K562 (cell line): Measurements from ENCODE around the gene FBXO44. TPM values are rescaled to one million over a fixed set of nuclear protein-coding genes. Genes with fewer than 3 reads are reported as not detected.
A peak's percentile ranks its signal among the peaks of the same experiment; 100 is the strongest.

Experiments
- CBFB ChIP-seq: sonication (generic); formaldehyde crosslinking; IDR thresholded peaks from 2 replicates; pipeline ENCODE4 v1.4.0; 2020; ENCODE audit warnings: mild to moderate bottlenecking, missing genetic modification reagents
- COPS2 ChIP-seq: fragments of 450-650 bp; conservative IDR thresholded peaks from 2 replicates; pipeline ENCODE4 v1.6.1; 2016; ENCODE audit warnings: mild to moderate bottlenecking, moderate library complexity
- DPF2 ChIP-seq: fragments of 450-650 bp; IDR thresholded peaks from 2 replicates; pipeline ENCODE4 v1.6.1; 2016
- FOXJ2 ChIP-seq: fragments of 200-800 bp; sonication (Bioruptor generic); IDR thresholded peaks from 2 replicates; pipeline ENCODE4 v1.6.1; 2016; ENCODE audit warnings: missing genetic modification characterization, missing compliant biosample characterization
- GATAD2A ChIP-seq: fragments of 450-650 bp; IDR thresholded peaks from 2 replicates; pipeline ENCODE4 v1.6.1; 2017
- HIVEP1 ChIP-seq: fragments of 250-450 bp; sonication (Bioruptor Pico); IDR thresholded peaks from 2 replicates; pipeline ENCODE4 v1.4.0; 2020; ENCODE audit warnings: mild to moderate bottlenecking
- MAZ ChIP-seq, 2 experiments: fragments of 450-650 bp in 1 of 2; sonication (generic) in 1 of 2; formaldehyde crosslinking; IDR thresholded peaks in 1 of 2; conservative IDR thresholded peaks in 1 of 2; 2 replicates each; pipeline versions ENCODE4 v1.4.0 to v1.5.0; 2020; ENCODE audit warnings: mild to moderate bottlenecking in 1 of 2, missing genetic modification reagents in 1 of 2
- RB1 ChIP-seq: fragments of 450-650 bp; IDR thresholded peaks from 2 replicates; pipeline ENCODE4 v1.6.1; 2017; ENCODE audit warnings: low read depth, mild to moderate bottlenecking
- RCOR1 ChIP-seq, 2 experiments: IDR thresholded peaks; 2 replicates each; pipeline ENCODE4 v1.6.1; 2012; ENCODE audit warnings: low read depth in 2 of 2, low read length in 2 of 2, borderline replicate concordance in 1 of 2, improper control_type of control experiment in 1 of 2
- SMAD3 ChIP-seq: fragments of 450-650 bp; formaldehyde crosslinking; conservative IDR thresholded peaks from 2 replicates; pipeline ENCODE4 v1.4.0; 2020; ENCODE audit warnings: mild to moderate bottlenecking
- SMARCA4 ChIP-seq: fragments of 450-650 bp; IDR thresholded peaks from 2 replicates; pipeline ENCODE4 v1.6.1; 2016
- TAF9B ChIP-seq: fragments of 450-650 bp; IDR thresholded peaks from 2 replicates; pipeline ENCODE4 v1.6.1; 2018; ENCODE audit warnings: mild to moderate bottlenecking; ENCODE audit not compliant: partially characterized antibody
- TFAM ChIP-seq: fragments of 250-450 bp; sonication (Bioruptor Pico); conservative IDR thresholded peaks from 2 replicates; pipeline ENCODE4 v1.5.0; 2021; ENCODE audit warnings: mild to moderate bottlenecking, moderate library complexity
- ZNF121 ChIP-seq: sonication (generic); formaldehyde crosslinking; conservative IDR thresholded peaks from 2 replicates; pipeline ENCODE4 v1.8.0; 2022; ENCODE audit warnings: missing genetic modification reagents
- ZNF143 ChIP-seq: sonication (generic); formaldehyde crosslinking; IDR thresholded peaks from 2 replicates; pipeline ENCODE4 v1.9.0; 2022; ENCODE audit warnings: mild to moderate bottlenecking, missing genetic modification reagents
- ZNF212 ChIP-seq: fragments of 450-650 bp; formaldehyde crosslinking; IDR thresholded peaks from 2 replicates; pipeline ENCODE4 v1.4.0; 2020; ENCODE audit warnings: mild to moderate bottlenecking
- ZNF445 ChIP-seq: fragments of 250-450 bp; sonication (Bioruptor Pico); IDR thresholded peaks from 2 replicates; pipeline ENCODE4 v1.4.0; 2020; ENCODE audit warnings: low read depth, mild to moderate bottlenecking, moderate library complexity
- ZNF699 ChIP-seq: fragments of 250-450 bp; sonication (Bioruptor Pico); IDR thresholded peaks from 2 replicates; pipeline ENCODE4 v1.8.0; 2021; ENCODE audit warnings: mild to moderate bottlenecking, moderate library complexity; ENCODE audit not compliant: insufficient replicate concordance
- polyA plus RNA-seq, 8 experiments: library from polyadenylated mRNA; depleted of rRNA in 4 of 8; stranded (reverse) in 5 of 8; unstranded in 3 of 8; fragments of >200 nt; fragmentation: Nextera tagmentation in 2 of 8; fragmentation: Illumina TruSeq in 1 of 8; extraction: Ambion mirVana in 2 of 8; extraction: Trizol in 1 of 8; gene quantifications; 2 replicates each; pipeline versions ENCODE4 v1.2.1 to v1.2.3, GENCODE V29; 2011 to 2014; ENCODE audit warnings: inconsistent platforms in 1 of 8, missing spikeins in 1 of 8
- total RNA-seq, 7 experiments: library from RNA; depleted of rRNA in 6 of 7; stranded (reverse); fragments of >200 nt in 6 of 7; fragmentation: Illumina TruSeq in 2 of 7; extraction: Trizol in 2 of 7; gene quantifications; 2 replicates each; pipeline versions ENCODE4 v1.2.1 to v1.2.3, GENCODE V29; 2011 to 2021; ENCODE audit warnings: low replicate concordance in 1 of 7
- TF ChIP-seq, protein P1 (sequence below): fragments of 200-400 bp; formaldehyde crosslinking; IDR thresholded peaks from 2 replicates; pipeline ENCODE4 v1.6.1; 2017; ENCODE audit warnings: mild to moderate bottlenecking, low read depth, low read length, moderate library complexity
- TF ChIP-seq, protein P2 (sequence below): fragments of 250-450 bp; sonication (Bioruptor Pico); IDR thresholded peaks from 2 replicates; pipeline ENCODE4 v1.5.0; 2022; ENCODE audit warnings: mild to moderate bottlenecking
- TF ChIP-seq, protein P3 (sequence below): fragments of 250-450 bp; sonication (Bioruptor Pico); IDR thresholded peaks from 2 replicates; pipeline ENCODE4 v1.8.0; 2022; ENCODE audit warnings: moderate library complexity, mild to moderate bottlenecking, inconsistent platforms
- TF ChIP-seq, protein P4 (sequence below), 2 experiments: IDR thresholded peaks; 2 replicates each; pipeline ENCODE4 v1.6.1; 2011; ENCODE audit warnings: borderline replicate concordance in 1 of 2, control low read depth in 1 of 2, low read depth in 1 of 2, low read length in 1 of 2, mild to moderate bottlenecking in 1 of 2, mixed read lengths in 1 of 2, moderate library complexity in 1 of 2; ENCODE audit not compliant: insufficient read depth in 1 of 2, insufficient read length in 1 of 2, poor library complexity in 1 of 2, severe bottlenecking in 1 of 2; ENCODE audit errors: extremely low read depth in 1 of 2

Gene FBXO44
- total and polyA plus RNA-seq, 9 of the 15 experiments (the other 6 are each of a cell fraction or from before 2014, with no cell fraction given), result 0.69 to 20.9 (median 6.7) TPM

DNA sequence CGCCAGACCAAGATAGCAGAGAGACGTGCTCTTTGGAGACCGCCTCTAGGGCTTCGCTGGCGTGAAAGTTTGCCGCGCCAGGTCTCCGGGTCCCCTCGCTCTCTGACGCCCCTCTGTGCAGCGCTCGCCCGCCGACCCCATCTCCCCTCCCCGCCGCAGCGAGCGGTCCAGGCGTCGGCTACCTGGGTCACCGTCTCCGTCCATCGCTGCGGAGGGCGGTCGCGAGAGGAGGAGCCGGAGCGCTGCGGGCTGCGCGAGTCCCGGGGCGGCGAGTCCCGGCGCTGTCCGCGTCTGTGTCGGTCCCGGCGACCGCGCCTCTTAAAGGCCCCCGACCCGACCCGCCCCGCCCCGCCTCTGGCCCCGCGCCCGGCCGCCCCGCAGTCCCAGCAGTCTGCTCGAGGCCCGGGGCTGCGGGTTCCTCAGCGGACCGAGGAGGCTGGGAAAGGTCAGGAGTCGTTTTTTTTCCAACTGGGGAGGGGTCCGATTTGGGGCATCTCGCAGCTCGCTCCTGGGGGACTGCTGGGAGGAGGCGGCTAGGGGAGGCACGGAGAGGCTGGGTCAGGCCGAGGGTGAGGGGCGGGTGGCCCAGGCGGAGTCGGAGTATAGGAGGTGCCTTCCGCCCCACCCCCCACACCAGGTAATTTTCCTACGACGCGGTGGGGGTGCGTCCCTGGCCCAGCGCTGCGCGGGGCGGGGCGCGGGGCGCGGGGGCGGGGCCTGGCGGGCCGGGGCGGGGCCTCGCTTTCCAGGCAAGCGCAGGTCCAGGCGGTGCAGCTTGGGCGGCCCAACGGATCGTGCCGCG, at the start of gene FBXO44, which contains the start of gene FBXO2 (continued):
- TF ChIP-seq, protein P1, sequence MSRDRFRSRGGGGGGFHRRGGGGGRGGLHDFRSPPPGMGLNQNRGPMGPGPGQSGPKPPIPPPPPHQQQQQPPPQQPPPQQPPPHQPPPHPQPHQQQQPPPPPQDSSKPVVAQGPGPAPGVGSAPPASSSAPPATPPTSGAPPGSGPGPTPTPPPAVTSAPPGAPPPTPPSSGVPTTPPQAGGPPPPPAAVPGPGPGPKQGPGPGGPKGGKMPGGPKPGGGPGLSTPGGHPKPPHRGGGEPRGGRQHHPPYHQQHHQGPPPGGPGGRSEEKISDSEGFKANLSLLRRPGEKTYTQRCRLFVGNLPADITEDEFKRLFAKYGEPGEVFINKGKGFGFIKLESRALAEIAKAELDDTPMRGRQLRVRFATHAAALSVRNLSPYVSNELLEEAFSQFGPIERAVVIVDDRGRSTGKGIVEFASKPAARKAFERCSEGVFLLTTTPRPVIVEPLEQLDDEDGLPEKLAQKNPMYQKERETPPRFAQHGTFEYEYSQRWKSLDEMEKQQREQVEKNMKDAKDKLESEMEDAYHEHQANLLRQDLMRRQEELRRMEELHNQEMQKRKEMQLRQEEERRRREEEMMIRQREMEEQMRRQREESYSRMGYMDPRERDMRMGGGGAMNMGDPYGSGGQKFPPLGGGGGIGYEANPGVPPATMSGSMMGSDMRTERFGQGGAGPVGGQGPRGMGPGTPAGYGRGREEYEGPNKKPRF, result no peak
- 0 out of 4 replicates have a peak, but pooled peaks of 1 of the 2 experiments have one; percentile 32 for TF ChIP-seq RCOR1 (IDR thresholded peaks at IDR 0.05; ENCODE audit: borderline replicate concordance in 1 of 2, low read depth in 2 of 2, low read length in 2 of 2)
- no peak for TF ChIP-seq ZNF143 (CRISPR knock-in tag)
- no peak for TF ChIP-seq TFAM (CRISPR knock-in tag)
- no peak for TF ChIP-seq SMAD3
- TF ChIP-seq FOXJ2 (tag), result no peak
- TF ChIP-seq, protein P2, sequence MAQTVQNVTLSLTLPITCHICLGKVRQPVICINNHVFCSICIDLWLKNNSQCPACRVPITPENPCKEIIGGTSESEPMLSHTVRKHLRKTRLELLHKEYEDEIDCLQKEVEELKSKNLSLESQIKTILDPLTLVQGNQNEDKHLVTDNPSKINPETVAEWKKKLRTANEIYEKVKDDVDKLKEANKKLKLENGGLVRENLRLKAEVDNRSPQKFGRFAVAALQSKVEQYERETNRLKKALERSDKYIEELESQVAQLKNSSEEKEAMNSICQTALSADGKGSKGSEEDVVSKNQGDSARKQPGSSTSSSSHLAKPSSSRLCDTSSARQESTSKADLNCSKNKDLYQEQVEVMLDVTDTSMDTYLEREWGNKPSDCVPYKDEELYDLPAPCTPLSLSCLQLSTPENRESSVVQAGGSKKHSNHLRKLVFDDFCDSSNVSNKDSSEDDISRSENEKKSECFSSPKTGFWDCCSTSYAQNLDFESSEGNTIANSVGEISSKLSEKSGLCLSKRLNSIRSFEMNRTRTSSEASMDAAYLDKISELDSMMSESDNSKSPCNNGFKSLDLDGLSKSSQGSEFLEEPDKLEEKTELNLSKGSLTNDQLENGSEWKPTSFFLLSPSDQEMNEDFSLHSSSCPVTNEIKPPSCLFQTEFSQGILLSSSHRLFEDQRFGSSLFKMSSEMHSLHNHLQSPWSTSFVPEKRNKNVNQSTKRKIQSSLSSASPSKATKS, result no peak
- no peak for TF ChIP-seq ZNF121 (CRISPR knock-in tag)
- no peak for TF ChIP-seq ZNF699 (CRISPR knock-in tag)
- TF ChIP-seq ZNF445 (CRISPR knock-in tag), result no peak
- no peak for TF ChIP-seq ZNF212 (CRISPR knock-in tag)
- TF ChIP-seq GATAD2A, result no peak
- TF ChIP-seq, protein P3, sequence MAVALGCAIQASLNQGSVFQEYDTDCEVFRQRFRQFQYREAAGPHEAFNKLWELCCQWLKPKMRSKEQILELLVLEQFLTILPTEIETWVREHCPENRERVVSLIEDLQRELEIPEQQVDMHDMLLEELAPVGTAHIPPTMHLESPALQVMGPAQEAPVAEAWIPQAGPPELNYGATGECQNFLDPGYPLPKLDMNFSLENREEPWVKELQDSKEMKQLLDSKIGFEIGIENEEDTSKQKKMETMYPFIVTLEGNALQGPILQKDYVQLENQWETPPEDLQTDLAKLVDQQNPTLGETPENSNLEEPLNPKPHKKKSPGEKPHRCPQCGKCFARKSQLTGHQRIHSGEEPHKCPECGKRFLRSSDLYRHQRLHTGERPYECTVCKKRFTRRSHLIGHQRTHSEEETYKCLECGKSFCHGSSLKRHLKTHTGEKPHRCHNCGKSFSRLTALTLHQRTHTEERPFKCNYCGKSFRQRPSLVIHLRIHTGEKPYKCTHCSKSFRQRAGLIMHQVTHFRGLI (CRISPR knock-in tag), result no peak
- peak; percentile 28; the same call in 1 of the 2 replicates for TF ChIP-seq RB1
- no peak for TF ChIP-seq COPS2
- peak in 1 of 2 experiments; percentile 63; a peak in 1 of 4 replicates for TF ChIP-seq MAZ (CRISPR knock-in tag; conservative IDR thresholded peaks at IDR 0.05 in 1 of 2, IDR thresholded peaks at IDR 0.05 in 1 of 2)
- TF ChIP-seq SMARCA4, result no peak
- TF ChIP-seq DPF2, result 0 out of 2 replicates have a peak, but pooled peaks have one; percentile 16
- no peak for TF ChIP-seq TAF9B
- TF ChIP-seq HIVEP1, result no peak
- no peak for TF ChIP-seq CBFB (CRISPR knock-in tag)
- TF ChIP-seq, protein P4, sequence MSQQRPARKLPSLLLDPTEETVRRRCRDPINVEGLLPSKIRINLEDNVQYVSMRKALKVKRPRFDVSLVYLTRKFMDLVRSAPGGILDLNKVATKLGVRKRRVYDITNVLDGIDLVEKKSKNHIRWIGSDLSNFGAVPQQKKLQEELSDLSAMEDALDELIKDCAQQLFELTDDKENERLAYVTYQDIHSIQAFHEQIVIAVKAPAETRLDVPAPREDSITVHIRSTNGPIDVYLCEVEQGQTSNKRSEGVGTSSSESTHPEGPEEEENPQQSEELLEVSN (IDR thresholded peaks at IDR 0.05; ENCODE audit: borderline replicate concordance in 1 of 2, extremely low read depth in 1 of 2, insufficient read depth in 1 of 2, insufficient read length in 1 of 2, low read depth in 1 of 2, low read length in 1 of 2, poor library complexity in 1 of 2, severe bottlenecking in 1 of 2), result peak in 1 of 2 experiments; percentile 63
